A549 (cell line): ENCODE data around the gene ANKS1B.

ENCODE experiments used
- CBX8 ChIP-seq: fragments of 200-600 bp; sonication (generic); IDR thresholded peaks from 2 replicates; pipeline ENCODE4 v1.6.1; 2016
- ESRRA ChIP-seq: fragments of 150-350 bp; IDR thresholded peaks from 2 replicates; pipeline ENCODE4 v1.6.1; 2014; ENCODE audit warnings: mild to moderate bottlenecking, low read length, borderline replicate concordance
- FOSL2 ChIP-seq, 2 experiments: fragments of 450-650 bp in 1 of 2; fragments of >200 bp in 1 of 2; sonication (Bioruptor Twin) in 1 of 2; formaldehyde crosslinking; IDR thresholded peaks; 2 replicates each; pipeline versions ENCODE4 v1.5.0 to v1.6.1; 2016 to 2020; ENCODE audit warnings: mild to moderate bottlenecking in 1 of 2, moderate library complexity in 1 of 2
- HDAC2 ChIP-seq: fragments of 200-600 bp; sonication (generic); IDR thresholded peaks from 2 replicates; pipeline ENCODE4 v1.6.1; 2016
- HOXB5 ChIP-seq: fragments of 250-450 bp; sonication (Bioruptor Pico); IDR thresholded peaks from 2 replicates; pipeline ENCODE4 v1.5.0; 2020; ENCODE audit warnings: mild to moderate bottlenecking, moderate library complexity
- POLR2A ChIP-seq: IDR thresholded peaks from 2 replicates; pipeline ENCODE4 v1.6.1; 2012; ENCODE audit warnings: mild to moderate bottlenecking, low read length
- POLR2AphosphoS2 ChIP-seq: conservative IDR thresholded peaks from 2 replicates; pipeline ENCODE4 v1.6.1; 2012; ENCODE audit warnings: low read length, improper control_type of control experiment, inconsistent platforms
- RCOR1 ChIP-seq: fragments of 150-350 bp; IDR thresholded peaks from 2 replicates; pipeline ENCODE4 v1.6.1; 2014; ENCODE audit warnings: antibody characterized with exemption, low read length, low read depth
- RFX5 ChIP-seq: fragments of 450-650 bp; IDR thresholded peaks from 2 replicates; pipeline ENCODE4 v1.7.1; 2014; ENCODE audit warnings: antibody characterized with exemption, mild to moderate bottlenecking, moderate library complexity
- TF ChIP-seq, protein P1 (sequence below): fragments of >200 bp; sonication (Bioruptor Twin); formaldehyde crosslinking; IDR thresholded peaks from 3 replicates; pipeline ENCODE4 v1.6.1; 2016
- TF ChIP-seq, protein P2 (sequence below): fragments of >200 bp; sonication (Bioruptor Twin); formaldehyde crosslinking; IDR thresholded peaks from 3 replicates; pipeline ENCODE4 v1.5.1; 2016

DNA sequence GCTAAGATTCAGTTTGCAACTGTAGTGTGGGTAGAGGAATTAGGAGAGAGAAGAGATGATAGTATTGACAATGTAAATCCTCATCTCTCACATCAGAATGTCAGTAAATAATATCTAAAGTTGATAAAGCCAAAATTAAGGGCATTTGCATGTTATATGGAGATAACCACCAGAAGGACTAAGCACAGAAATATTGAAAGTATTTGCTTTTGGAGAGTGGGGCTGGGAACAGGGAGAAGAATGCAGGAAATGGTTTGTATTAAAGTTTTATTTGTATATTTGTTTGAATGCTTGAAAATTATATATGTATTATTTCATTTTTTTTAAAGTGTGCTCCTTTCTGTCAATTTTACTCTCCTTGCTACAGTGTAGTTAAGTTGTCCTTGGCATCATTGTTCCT, 848.2 kb downstream of the ANKS1B start:
- TF ChIP-seq FOSL2 (IDR thresholded peaks at IDR 0.05) (no peak), FOSL2 (CRISPR knock-in tag; IDR thresholded peaks at IDR 0.05) (no peak), RCOR1 (no peak), POLR2A (no peak), CBX8 (no peak), POLR2AphosphoS2 (no peak), HDAC2 (no peak), RFX5 (no peak), ESRRA (no peak), HOXB5 (CRISPR knock-in tag) (no peak)
- TF ChIP-seq, protein P1, sequence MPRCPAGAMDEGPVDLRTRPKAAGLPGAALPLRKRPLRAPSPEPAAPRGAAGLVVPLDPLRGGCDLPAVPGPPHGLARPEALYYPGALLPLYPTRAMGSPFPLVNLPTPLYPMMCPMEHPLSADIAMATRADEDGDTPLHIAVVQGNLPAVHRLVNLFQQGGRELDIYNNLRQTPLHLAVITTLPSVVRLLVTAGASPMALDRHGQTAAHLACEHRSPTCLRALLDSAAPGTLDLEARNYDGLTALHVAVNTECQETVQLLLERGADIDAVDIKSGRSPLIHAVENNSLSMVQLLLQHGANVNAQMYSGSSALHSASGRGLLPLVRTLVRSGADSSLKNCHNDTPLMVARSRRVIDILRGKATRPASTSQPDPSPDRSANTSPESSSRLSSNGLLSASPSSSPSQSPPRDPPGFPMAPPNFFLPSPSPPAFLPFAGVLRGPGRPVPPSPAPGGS = no peak
- TF ChIP-seq, protein P2, sequence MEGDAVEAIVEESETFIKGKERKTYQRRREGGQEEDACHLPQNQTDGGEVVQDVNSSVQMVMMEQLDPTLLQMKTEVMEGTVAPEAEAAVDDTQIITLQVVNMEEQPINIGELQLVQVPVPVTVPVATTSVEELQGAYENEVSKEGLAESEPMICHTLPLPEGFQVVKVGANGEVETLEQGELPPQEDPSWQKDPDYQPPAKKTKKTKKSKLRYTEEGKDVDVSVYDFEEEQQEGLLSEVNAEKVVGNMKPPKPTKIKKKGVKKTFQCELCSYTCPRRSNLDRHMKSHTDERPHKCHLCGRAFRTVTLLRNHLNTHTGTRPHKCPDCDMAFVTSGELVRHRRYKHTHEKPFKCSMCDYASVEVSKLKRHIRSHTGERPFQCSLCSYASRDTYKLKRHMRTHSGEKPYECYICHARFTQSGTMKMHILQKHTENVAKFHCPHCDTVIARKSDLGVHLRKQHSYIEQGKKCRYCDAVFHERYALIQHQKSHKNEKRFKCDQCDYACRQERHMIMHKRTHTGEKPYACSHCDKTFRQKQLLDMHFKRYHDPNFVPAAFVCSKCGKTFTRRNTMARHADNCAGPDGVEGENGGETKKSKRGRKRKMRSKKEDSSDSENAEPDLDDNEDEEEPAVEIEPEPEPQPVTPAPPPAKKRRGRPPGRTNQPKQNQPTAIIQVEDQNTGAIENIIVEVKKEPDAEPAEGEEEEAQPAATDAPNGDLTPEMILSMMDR = no peak
